Activated T-cell treated with anti-CD3 and anti-CD28 coated beads for 24 hours (primary cell): ENCODE results near the gene TSKS.

Experiments
- DNase-seq: peaks from one replicate; pipeline ENCODE4 v3.0.0-alpha.2; 2020; ENCODE audit warnings: low read depth

Gene TSKS

GRCh38 chr19:49792829-49793560 is 29.9 kb upstream of the TSKS start:
- DNase-seq = no peak

DNA sequence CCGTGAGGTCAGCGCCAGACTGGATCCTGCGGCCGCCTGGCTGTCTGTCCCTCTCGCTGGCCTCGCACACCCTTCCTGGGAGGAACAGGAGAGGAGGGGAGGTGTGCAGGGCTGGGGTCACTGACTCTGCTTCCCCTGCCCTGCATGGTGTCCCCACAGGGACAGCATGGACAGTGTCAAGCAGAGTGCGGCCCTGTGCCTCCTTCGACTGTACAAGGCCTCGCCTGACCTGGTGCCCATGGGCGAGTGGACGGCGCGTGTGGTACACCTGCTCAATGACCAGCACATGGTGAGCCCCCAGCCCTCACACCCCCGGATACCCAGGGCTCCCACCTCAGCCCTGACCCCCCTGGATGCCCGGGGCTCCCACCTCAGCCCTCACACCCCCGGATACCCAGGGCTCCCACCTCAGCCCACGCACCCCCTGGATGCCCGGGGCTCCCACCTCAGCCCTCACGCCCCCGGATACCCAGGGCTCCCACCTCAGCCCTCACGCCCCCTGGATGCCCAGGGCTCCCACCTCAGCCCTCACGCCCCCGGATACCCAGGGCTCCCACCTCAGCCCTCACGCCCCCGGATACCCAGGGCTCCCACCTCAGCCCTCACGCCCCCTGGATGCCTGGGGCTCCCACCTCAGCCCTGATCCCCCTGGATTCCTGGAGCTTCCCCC is 28.8 kb upstream of the TSKS start:
- no peak for DNase-seq

DNA sequence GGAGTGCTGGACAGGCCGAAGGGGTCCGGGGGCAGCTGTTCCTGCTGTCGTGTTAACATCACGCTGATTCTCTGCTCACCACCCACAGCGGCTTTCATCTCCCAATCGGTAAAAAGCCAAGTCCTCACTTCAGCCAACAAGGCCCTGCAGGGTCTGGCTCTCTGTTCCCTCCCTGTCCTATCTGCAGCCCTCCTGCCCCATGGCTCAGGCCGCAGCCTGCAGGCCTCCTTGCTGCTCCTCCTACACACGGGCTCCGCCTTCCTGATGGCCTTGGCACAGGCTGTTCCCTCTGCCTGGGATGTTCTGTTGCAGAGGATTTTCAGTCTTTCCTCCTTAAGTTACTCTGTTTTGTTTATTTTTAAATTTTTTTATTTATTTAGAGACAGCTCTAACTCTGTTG is 27.8 kb upstream of the TSKS start:
- DNase-seq = no peak

DNA sequence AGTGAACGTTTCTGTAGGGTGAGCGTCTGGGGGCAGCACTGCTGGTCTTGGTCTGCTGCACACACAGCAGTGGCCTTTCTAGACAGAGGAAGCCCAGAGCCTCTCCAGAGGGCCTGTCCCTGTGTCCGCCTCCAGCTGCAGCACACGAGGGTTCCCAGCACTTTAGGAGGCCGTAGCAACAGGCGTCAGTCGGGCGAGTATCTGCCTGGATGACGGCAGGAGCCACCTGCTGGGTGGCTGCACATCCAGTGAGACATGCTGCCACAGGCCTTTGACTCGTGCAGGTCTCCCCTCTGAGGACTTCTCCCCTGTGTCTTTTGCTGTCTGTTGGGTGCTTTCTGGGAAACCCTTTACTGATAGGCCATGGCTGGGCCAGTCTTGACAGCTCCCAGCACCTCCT is 25.8 kb upstream of the TSKS start:
- no peak for DNase-seq

DNA sequence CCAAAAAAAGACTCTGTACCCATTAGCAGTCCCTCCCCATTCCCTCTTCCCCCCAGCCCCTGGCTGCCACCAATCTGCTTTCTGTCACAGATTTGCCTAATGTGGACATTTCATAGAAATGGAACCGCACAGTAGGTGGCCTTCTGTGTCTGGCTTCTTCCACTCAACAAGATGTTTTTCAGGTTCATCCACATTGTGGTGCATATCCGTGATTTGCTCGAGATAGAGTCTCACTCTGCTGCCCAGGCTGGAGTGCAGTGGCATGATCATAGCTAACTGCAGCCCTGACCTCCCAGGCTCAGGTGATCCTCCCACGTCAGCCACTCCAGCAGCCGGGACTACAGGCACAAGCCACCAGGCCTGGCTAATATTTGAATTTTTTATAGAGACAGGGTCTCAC is 24.6 kb upstream of the TSKS start:
- DNase-seq = no peak

GRCh38 chr19:49786376-49786820 is 23.3 kb upstream of the TSKS start:
- no peak for DNase-seq

GRCh38 chr19:49782515-49782914 is 19.4 kb upstream of the TSKS start:
- no peak for DNase-seq

DNA sequence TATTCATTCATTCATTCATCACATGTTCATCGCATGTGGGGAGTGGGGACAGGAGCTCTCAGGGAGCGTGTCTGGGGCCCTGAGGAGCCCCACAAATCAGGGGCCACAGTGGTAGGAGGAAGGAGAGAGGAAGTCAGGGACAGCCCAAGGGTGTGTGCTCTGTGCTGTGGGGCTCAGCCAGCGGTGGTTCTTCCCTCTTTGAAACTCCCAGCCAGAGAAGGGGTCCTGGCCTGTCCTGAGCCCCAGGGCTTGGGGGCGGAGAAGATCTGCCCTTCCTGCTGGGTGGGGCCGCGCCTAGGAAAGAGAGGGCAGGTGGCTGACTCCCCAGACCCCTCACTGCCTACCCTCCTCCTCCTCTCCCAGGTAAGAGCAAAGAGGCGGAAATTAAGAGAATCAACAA is 18.3 kb upstream of the TSKS start:
- no peak for DNase-seq

GRCh38 chr19:49780861-49781260 is 17.8 kb upstream of the TSKS start:
- DNase-seq = no peak

DNA sequence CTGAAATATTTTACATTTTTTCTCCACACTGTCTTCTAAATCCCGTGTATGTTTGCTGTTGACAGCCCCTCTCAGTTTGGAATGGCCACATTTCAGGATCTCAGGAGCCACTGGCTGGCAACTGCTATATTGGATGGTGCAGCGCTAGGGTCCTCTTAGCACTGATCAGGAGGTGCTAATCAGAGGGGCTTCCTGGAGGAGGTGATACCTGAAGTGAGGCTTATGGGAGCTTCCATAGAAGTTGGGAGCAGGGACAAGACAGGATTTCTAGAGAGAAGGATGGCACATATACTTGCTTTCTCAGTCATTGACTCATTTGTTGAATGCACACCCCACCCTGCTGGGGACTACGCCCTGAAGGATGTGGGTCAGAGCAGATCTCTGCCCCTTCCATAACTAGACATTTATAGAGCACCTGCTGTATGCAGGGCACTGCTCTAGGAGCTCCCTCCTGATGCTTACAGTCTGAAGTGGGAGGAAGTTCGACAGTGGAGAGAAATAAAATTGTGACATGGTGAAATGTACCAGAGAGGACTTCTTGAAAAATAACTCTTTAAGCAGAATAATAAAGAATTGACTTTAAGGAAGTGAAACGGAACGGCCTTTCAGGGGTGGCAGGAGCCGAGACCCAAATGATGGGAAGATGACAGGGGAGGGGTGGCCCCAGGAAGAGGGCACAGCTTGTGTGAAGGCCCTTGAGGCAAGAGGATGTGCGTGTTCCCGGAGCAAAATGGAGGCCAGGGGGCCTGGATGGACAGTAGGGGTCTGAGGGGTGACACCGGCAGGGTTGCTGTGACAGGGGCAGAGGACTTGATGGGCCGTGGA is 16.8 kb upstream of the TSKS start:
- DNase-seq = no peak

DNA sequence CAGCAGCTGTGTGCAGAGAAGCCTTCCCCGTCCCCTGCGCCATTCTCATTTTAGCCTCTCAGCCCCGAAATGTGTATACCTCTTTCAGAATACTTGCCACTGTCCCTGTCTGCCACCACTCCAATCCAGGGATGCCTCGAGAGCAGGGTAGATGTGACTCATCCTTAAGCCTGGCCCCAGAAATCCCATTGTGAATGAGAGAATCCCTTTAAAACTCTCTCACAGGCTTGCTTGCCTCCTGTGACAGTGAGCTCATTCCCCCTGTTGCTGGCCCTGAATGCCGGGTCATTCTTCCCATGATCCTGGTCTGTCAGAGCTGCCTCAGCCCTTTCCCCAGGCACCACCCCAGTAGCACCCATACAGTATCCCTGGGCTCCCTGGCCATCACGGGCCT is 13.3 kb upstream of the TSKS start:
- no peak for DNase-seq

DNA sequence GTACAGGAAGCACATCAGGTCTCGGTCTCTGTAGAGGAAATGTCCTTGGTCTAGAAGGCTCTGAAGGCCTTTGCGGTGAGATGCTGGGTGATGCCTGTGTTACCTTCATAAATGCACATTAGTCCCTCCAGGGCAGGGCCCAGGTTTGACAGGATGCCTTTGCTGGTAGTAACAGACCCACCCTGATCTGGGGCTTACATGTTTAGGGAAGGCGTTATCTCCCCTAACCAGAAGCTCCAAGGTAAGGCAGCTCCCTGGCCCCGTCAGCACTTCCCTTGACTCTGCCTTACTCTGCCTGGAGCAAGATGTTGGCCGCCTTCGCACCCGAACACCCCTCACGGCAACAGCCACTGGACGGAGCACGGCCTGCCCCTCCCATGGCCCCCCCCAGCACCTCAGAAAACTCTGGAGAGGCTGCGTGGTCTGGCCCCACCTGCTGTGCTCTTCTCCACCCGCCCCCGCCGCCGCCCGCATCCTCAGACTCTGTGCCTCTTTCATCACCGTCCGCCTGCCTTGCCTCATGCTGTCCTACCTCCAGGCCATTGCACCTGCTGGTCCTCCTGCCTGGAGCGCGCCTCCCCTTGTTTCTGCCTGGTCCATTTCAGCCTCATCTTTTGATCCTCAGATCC is 12.8 kb upstream of the TSKS start:
- DNase-seq = no peak

DNA sequence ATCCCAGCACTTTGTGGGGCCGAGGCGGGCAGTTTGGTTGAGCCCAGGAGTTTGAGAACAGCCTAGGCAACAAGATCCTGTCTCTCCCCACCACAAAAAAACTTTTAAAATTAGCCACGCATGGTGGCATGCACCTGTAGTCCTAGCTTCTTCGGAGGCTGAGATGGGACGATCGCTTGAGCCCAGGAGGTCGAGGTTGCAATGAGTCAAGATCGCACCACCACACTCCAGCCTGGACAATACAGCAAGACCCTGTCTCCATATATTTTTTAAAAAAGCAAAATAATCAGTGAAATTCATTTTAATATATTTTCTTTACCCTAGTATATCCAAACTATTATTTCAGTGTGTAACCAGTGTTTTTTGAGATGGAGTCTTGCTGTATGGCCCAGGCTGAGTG is 11.9 kb upstream of the TSKS start:
- DNase-seq = no peak

DNA sequence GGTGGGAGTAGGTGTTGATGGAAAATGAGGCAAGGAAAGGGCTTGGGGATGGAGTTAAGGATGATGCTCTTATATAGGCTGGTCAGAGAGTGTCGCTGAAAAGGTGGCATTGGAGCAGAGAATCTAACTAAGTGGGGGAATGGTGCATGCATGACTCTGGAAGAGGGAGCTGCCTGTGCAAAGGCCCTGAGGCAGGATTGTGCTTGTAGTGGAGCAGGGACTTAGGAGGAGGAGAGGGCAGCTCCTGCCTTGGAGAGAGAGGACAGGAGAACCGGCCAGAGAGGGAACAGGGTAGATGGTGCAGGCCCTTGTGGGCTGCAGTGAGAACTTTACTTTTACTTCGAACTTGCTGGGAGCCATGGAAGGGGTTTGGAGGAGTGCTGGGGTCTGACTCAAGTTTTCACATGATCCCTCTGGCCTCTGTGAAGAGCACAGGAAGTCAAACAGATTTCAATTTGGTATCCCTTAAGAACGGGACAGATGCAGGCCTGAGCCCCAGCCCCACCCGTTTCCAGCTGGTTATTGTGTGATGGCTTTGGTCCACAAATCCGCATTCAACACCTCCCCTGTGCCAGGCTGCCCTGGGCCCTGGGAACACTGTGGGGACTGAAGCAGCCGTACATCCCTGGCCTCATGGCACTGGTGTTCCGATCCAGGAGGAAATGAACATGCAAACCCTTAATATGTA is 10.7 kb upstream of the TSKS start:
- no peak for DNase-seq

GRCh38 chr19:49772850-49773432 is 9.8 kb upstream of the TSKS start:
- no peak for DNase-seq

DNA sequence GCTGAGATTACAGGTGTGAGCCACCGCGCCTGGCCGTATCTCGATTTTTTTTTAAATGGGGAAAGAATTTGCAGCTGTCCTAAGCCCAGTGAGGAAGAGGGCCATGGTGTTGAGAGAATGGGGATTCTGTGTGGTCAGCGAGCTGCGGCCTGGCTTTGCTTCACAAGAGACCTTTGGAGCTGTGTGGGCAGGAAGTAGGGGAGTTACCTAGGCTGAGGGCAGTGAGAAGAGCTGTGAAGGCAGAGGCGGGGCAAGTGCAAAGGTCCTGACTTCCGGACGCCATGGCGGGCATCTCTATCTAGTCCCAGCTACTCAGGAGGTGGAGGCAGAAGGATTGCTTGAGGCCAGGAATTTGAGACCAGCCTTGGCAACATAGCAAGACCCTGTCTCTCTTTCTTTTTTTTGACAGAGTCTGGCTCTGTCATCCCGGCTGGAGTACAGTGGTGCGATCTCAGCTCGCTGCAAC is 8.6 kb upstream of the TSKS start:
- no peak for DNase-seq

DNA sequence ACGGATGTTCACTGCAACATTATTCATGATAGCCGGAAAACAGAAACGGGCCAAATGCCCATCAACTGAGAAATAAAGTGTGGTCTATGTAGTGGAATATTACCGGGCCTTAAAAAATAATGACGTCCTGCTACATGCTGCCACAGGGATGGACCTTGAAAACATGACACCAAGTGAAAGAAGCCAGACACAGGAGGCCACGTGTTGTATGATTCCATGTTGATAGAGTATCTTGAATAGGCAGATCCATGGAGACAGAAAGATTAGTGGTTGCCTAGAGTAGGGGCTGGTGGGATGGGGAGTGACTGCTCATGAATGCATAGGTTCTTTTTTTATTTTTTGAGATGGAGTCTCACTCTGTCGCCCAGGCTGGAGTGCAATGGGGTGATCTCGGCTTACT is 7.4 kb upstream of the TSKS start:
- no peak for DNase-seq

DNA sequence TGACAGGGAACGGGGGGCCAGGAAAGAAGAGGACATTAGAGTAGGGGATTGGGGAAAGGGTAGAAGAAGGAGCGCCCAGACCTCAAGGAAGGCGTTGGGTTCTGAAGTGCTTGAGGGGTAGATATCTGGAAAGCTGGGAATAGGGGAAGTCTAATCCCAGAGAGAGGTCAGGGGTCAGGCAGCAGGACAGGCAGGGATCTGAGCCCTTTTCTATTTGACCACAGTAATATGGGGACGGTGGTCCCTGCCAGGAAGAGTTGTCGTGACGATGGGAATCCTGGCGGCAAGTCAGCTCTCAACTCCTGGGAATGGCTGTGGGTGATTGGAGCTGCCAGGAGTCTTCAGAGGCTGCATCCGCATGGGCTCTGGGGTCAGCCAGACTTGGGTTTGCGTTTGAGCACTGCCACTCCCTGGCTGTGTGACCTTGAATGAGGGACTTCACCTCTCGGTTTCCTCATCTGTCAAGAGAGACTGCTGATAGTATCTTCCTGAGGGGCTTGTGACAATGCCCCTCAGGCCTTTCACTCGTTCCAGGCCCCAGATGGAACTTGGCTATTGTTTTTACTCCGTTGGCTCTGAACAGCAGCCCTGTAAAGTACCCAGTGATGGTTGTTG is 5.0 kb upstream of the TSKS start:
- DNase-seq = no peak

DNA sequence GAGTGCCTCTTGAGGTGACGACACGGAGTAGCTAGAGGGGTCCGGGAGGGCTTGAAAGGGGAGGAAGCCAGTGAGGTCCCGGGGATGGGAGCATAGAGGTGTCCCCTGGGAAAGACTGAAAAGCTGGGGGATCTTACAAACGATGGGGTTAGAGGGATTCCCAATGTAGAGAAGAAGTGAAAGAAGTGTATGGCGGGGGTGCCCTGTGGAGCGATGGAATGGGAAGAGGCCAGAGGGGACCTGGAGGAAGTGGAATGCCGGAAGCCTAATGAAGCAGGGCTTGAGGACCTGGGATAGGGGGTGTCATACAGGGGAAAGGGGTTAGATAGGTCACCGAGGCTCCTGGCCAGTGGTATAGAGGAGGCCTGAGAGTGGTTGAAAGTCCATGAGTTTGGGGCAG is 4.3 kb upstream of the TSKS start:
- DNase-seq = no peak

GRCh38 chr19:49766930-49767299 is 3.8 kb upstream of the TSKS start, which contains the start of gene AP2A1:
Gene AP2A1 (plus strand): TSS chr19:49767001. CDS start chr19:49767134, 133 bp downstream.
- DNase-seq = no peak
